GM18498 (cell line): Measurements from ENCODE around the gene CXorf49.
"Not testable (repeated sequence)": the region's sequence is repeated elsewhere in the genome, so short reads cannot be mapped to it uniquely, and the experiment has no call there.

Source experiments
- ATAC-seq: cut with Tn5 transposase; IDR thresholded peaks from one replicate; pipeline ENCODE4 v1.9.1; 2021; ENCODE audit warnings: mild to moderate bottlenecking, moderate library complexity; ENCODE audit not compliant: unreplicated experiment

The CXorf49 gene

GRCh38 chrX:71675636-71676035, 42.4 kb downstream of the CXorf49 start:
- ATAC-seq, result not testable (repeated sequence)

DNA sequence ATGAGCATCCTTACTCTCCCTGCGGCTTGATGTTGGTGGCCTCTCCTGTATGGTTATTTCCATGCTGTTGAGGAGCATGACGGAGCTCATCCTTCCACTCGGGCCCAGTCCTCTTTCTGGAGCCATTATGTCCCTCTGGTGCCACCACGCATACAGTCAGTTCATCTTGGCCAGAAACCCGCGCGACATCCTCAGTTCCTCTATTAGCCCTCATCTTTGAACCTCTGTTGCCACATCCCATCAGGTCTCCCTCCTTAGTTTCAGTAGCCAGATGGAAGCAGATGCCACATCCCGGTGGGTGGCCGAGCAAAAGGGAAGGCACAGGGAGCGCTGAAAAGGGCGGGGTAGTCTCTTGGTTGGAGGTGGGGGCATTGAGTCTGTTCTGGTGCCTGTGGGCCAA, 46.1 kb downstream of the CXorf49 start:
- ATAC-seq, result no peak

GRCh38 chrX:71671043-71671780, 46.9 kb downstream of the CXorf49 start:
- ATAC-seq, result no peak

DNA sequence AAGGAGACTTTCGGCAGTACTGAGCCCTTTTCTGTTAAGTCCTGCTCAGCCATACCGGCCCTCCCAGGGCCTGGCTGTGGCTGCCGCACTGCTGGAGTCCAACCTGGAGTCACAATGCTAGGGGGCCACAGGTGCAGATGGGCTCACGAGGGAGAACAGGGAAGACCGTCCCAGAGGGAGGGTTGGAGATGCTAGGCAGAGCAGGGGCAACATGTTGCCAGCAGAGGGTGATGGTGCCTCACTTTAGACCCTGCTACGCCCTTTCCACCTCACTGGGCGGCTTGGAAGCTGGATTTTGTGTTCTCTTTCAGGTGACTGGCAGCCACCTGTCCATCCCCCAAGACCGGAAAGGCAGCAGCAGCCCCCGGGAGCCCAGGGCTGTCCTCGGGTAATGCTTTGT, 48.1 kb downstream of the CXorf49 start:
- not testable (repeated sequence) for ATAC-seq

- ATAC-seq, result no peak
Measured at GRCh38 chrX:71669492-71669891, 48.6 kb downstream of the CXorf49 start.

DNA sequence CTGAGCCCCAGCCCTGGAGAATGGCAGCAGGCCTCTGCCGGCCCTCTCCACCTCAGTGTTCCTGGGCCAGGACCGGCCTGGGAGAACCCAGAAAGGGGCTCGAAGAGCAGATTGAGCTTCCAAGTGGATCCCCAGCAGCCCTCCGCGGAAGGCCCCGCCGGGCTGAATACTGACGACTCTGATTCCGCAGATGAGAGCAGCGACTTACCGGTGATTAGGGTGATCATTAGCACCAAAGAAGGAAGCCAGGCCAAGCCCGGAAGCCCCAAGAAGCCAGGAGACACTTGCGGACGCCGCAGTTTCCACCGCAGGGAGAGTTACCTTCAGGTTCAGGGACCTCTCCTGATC, 49.9 kb downstream of the CXorf49 start:
- ATAC-seq, result no peak

- no peak for ATAC-seq
Measured at GRCh38 chrX:71667328-71668247, 50.5 kb downstream of the CXorf49 start, which contains the start of gene LOC101059915. LOC101059915 (plus strand) TSS chrX:71667546.

DNA sequence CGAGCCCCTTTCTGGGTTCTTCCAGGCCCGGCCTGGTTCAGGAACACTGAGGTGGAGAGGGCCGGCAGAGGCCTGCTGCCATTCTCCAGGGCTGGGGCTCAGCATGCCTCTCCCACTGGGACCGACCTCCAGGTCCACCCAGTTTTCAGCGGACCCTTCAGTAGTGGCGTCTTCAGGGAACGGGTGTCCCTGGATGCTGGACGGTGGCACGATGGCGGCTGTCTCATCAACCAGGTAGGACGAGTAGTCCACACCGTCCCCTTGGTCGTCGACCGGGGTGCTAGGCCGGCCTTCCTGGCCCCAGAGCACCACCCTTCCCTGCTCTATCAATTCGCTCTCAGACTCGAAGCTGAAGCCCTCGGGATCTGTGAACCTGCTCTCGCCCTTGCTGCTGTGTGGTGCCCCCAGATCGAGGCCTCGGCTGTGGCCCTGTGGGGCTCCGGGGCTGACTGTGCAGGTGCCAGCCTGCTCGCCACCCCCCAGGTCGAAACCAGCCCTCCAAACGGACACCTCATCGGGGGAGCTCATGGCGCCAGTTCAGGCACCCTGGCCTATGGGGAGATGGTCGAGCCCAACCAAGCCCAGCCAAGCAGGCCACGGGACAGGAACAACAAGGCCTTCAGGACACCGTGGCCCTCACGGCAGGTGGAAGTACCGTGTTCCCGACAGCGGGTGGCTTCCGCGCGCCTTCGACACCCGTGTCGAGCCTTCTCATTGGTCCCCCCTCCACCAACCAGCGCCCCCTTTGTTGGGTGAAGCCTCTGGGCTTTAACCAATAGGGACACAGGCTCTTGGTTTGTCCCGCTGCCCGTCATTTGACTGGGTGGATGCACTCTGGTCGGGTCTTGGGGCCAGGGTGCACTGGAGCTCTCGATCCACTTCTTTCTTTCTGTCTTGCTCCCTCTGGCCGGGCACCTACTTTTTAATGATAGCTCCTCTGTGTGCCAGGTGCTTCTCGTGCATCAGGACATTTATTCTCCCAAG, 51.6 kb downstream of the CXorf49 start:
- no peak for ATAC-seq

DNA sequence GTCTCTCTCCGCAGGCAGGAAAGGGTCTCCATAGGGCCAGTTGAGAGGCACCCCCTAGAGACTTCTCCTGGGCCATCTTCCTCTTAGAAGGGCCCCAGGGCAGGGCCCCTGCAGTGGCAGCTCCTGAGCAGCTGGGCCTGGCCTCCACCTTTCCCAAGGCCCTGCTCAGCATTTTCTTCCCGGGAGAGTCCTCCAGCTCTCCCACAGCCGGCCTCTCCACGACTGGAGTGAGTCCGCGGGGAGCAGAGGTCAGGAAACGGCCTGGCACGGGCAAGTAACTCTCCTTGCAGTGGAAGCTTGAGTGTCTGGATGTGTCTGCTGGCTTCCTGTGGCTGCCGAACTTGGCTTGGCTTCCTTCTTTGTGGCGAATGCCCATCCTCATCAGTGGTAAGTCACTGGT, 52.3 kb downstream of the CXorf49 start:
- no peak for ATAC-seq

GRCh38 chrX:71664889-71665491, 53.1 kb downstream of the CXorf49 start:
- no peak for ATAC-seq
